GM23338 (cell line): Measurements from ENCODE around the gene RPS6KA3.

Experiments used
- CTCF ChIP-seq, 2 experiments: fragments of 200-600 bp in 1 of 2; sonication (generic) in 1 of 2; conservative IDR thresholded peaks; 2 replicates each; pipeline versions ENCODE4 v1.5.1 to v1.6.1; 2016 to 2017; ENCODE audit warnings: antibody characterized with exemption in 2 of 2, low read depth in 2 of 2, mild to moderate bottlenecking in 2 of 2, moderate library complexity in 1 of 2
- EZH2 ChIP-seq: fragments of 200-600 bp; sonication (generic); IDR thresholded peaks from one replicate; pipeline ENCODE4 v1.8.0; 2017; ENCODE audit warnings: antibody characterized with exemption, mild to moderate bottlenecking, low read depth; ENCODE audit not compliant: unreplicated experiment
- EZH2phosphoT487 ChIP-seq: fragments of 200-600 bp; sonication (generic); IDR thresholded peaks from one replicate; pipeline ENCODE4 v1.8.1; 2018; ENCODE audit warnings: antibody characterized with exemption; ENCODE audit not compliant: unreplicated experiment
- POLR2AphosphoS5 ChIP-seq: IDR thresholded peaks from 2 replicates; pipeline ENCODE4 v1.6.1; 2016; ENCODE audit warnings: antibody characterized with exemption, low read depth
- REST ChIP-seq: IDR thresholded peaks from one replicate; pipeline ENCODE4 v1.6.1; 2018; ENCODE audit warnings: antibody characterized with exemption; ENCODE audit not compliant: unreplicated experiment
- ZNF331 ChIP-seq: fragments of 250-450 bp; sonication (Bioruptor Pico); IDR thresholded peaks from 2 replicates; pipeline ENCODE4 v1.5.0; 2020; ENCODE audit warnings: low read depth, mild to moderate bottlenecking, moderate library complexity
- TF ChIP-seq, protein P1 (sequence below): fragments of 250-450 bp; sonication (Bioruptor Pico); IDR thresholded peaks from 2 replicates; pipeline ENCODE4 v1.5.0; 2020; ENCODE audit warnings: mild to moderate bottlenecking, moderate library complexity
- TF ChIP-seq, protein P2 (sequence below): IDR thresholded peaks from 2 replicates; pipeline ENCODE4 v1.6.1; 2016; ENCODE audit warnings: antibody characterized with exemption

DNA sequence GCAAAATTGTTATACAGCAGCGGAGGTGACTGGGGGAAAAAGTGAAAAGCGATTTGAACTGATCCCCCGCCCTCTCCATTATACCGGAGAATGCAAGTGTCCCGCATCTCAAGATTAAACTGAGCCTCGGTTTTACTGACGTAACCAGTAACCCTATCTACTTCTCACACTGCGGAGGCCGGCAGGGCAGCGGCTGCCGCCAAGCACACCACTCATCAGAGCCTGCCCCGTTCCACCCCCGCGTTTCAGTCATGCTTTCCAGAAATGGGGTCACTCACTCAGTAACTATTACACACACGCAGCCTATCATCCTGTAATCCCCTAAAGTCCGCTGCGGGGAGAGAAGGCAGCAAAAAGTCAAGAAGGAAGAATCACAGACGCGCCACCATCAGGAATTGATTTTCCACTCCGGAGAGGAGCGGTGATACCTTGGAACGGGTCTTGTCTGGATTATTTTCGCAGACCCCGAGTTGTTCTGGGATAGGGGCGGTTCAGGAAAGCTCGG lies 1.4 kb downstream of the RPS6KA3 start:
- TF ChIP-seq EZH2 (no peak), POLR2AphosphoS5 (no peak), CTCF (conservative IDR thresholded peaks at IDR 0.05; ENCODE audit: low read depth in 2 of 2) (no peak), ZNF331 (CRISPR knock-in tag) (no peak), REST (no peak), EZH2phosphoT487 (no peak)
- TF ChIP-seq, protein P1, sequence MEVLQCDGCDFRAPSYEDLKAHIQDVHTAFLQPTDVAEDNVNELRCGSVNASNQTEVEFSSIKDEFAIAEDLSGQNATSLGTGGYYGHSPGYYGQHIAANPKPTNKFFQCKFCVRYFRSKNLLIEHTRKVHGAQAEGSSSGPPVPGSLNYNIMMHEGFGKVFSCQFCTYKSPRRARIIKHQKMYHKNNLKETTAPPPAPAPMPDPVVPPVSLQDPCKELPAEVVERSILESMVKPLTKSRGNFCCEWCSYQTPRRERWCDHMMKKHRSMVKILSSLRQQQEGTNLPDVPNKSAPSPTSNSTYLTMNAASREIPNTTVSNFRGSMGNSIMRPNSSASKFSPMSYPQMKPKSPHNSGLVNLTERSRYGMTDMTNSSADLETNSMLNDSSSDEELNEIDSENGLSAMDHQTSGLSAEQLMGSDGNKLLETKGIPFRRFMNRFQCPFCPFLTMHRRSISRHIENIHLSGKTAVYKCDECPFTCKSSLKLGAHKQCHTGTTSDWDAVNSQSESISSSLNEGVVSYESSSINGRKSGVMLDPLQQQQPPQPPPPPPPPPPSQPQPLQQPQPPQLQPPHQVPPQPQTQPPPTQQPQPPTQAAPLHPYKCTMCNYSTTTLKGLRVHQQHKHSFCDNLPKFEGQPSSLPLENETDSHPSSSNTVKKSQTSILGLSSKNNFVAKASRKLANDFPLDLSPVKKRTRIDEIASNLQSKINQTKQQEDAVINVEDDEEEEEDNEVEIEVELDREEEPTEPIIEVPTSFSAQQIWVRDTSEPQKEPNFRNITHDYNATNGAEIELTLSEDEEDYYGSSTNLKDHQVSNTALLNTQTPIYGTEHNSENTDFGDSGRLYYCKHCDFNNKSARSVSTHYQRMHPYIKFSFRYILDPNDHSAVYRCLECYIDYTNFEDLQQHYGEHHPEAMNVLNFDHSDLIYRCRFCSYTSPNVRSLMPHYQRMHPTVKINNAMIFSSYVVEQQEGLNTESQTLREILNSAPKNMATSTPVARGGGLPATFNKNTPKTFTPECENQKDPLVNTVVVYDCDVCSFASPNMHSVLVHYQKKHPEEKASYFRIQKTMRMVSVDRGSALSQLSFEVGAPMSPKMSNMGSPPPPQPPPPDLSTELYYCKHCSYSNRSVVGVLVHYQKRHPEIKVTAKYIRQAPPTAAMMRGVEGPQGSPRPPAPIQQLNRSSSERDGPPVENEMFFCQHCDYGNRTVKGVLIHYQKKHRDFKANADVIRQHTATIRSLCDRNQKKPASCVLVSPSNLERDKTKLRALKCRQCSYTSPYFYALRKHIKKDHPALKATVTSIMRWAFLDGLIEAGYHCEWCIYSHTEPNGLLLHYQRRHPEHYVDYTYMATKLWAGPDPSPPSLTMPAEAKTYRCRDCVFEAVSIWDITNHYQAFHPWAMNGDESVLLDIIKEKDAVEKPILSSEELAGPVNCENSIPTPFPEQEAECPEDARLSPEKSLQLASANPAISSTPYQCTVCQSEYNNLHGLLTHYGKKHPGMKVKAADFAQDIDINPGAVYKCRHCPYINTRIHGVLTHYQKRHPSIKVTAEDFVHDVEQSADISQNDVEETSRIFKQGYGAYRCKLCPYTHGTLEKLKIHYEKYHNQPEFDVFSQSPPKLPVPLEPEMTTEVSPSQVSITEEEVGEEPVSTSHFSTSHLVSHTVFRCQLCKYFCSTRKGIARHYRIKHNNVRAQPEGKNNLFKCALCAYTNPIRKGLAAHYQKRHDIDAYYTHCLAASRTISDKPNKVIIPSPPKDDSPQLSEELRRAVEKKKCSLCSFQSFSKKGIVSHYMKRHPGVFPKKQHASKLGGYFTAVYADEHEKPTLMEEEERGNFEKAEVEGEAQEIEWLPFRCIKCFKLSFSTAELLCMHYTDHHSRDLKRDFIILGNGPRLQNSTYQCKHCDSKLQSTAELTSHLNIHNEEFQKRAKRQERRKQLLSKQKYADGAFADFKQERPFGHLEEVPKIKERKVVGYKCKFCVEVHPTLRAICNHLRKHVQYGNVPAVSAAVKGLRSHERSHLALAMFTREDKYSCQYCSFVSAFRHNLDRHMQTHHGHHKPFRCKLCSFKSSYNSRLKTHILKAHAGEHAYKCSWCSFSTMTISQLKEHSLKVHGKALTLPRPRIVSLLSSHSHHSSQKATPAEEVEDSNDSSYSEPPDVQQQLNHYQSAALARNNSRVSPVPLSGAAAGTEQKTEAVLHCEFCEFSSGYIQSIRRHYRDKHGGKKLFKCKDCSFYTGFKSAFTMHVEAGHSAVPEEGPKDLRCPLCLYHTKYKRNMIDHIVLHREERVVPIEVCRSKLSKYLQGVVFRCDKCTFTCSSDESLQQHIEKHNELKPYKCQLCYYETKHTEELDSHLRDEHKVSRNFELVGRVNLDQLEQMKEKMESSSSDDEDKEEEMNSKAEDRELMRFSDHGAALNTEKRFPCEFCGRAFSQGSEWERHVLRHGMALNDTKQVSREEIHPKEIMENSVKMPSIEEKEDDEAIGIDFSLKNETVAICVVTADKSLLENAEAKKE = no peak
- TF ChIP-seq, protein P2, sequence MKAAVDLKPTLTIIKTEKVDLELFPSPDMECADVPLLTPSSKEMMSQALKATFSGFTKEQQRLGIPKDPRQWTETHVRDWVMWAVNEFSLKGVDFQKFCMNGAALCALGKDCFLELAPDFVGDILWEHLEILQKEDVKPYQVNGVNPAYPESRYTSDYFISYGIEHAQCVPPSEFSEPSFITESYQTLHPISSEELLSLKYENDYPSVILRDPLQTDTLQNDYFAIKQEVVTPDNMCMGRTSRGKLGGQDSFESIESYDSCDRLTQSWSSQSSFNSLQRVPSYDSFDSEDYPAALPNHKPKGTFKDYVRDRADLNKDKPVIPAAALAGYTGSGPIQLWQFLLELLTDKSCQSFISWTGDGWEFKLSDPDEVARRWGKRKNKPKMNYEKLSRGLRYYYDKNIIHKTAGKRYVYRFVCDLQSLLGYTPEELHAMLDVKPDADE = no peak
